ENCODE data around the gene ZNF827.

GRCh38 chr4:145909773-145910172 lies 28.9 kb downstream of the ZNF827 start:
- TF ChIP-seq EZH2 (IDR thresholded peaks at IDR 0.05; ENCODE audit: low read depth) (no peak), CTCF (conservative IDR thresholded peaks at IDR 0.05) (no peak)
